ENCODE results near the gene SPARC.

The SPARC gene

DNA sequence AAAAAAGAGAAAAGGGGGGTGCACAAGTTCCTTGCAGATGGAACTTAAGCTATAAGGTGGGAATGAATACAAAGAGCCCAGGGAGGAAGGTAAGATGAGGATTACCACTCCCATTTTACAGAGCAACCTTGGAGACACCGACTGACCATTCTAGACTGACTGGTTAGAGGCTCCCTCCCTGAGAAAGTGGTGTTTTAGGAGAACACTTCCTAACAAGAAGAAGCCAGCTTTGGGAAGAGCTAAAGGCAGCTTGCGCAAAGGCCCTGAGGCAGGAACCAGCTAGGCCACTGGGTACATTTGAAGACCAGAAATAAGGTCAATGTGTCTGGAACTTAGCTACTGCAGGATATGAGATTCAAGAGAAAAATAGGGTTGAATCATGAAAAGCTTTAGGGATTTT is 38.6 kb downstream of the SPARC start:
- Histone ChIP-seq H3K36me3 (no peaks in the 10 kb centered on the region), H3K9ac (no peak overlapping the region), H3K4me1 (peaks cover 0 to 19% (median 3%) of the 10 kb centered on the region in 10 experiments; a peak in 8 of 20 replicates), H3K27ac (no peak overlapping the region), H3K4me2 (no peak overlapping the region), H4K20me1 (no peaks in the 10 kb centered on the region), H3K9me3 (replicated peaks in 1 of 11) (no peaks in the 10 kb centered on the region), H3K4me3 (no peak overlapping the region), H3K27me3 (no peaks in the 10 kb centered on the region)
- TF ChIP-seq Cebpa-rat (IDR thresholded peaks at IDR 0.05), result no peak

DNA sequence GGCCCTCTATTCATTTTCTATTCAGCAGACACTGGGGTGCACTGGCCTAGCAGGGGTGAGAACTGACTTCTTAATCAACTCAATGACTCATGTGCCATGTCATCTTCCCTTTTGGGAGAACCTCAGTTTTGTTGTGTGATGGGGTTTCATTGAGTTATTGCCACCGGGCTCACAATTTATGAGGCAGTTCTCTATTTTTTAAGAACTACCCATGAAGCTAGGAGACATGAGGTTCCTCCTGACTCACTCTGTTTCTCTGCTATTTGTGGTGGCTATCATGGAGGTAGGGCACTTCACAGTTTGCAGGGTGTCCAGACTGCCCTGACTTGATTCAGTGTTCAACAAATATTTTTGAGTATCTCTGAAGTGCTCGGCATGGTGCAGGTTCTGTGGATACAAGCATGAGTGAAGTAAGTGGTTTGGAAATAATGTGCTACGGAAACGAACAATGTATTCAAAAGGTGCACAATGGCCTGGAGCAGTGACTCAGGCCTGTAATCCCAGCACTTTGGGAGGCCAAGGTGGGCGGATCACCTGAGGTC is 39.3 kb downstream of the SPARC start:
- peaks cover 0 to 19% (median 5%) of the 10 kb centered on the region in 10 experiments; a peak in 8 of 20 replicates for H3K4me1 ChIP-seq
- peak overlapping the region in 4 of 11 experiments; percentile 5 to 69 (median 56); a peak in 7 of 22 replicates for H3K4me2 ChIP-seq
- H4K20me1 ChIP-seq, result no peaks in the 10 kb centered on the region
- TF ChIP-seq Cebpa-rat (IDR thresholded peaks at IDR 0.05), result no peak
- no peaks in the 10 kb centered on the region for H3K27me3 ChIP-seq
- no peak overlapping the region for H3K4me3 ChIP-seq
- no peaks in the 10 kb centered on the region for H3K36me3 ChIP-seq
- H3K27ac ChIP-seq, result peak overlapping the region in 1 of 11 experiments; percentile 30; a peak in 2 of 22 replicates
- H3K9me3 ChIP-seq (replicated peaks in 1 of 11), result no peaks in the 10 kb centered on the region
- H3K9ac ChIP-seq, result no peak overlapping the region

DNA sequence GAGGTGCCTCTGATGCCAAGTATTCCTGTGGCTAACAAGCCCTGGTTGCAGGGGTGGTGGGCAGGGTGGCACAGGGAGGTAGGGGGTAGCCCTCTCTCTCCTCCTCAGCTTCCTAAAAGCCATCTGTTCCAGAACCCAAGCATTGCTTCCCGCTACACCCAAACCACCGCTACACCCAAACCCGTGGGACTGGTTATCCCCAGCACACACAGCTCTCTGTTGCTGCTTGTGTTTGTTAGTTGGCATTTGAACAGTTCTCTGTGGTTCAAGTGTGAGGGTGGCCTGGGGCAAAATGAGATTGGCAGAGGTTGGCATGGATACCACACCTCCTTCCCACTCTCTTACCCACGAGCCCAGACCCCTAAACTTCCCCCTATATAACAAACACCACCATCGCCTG is 40.4 kb downstream of the SPARC start:
- TF ChIP-seq Cebpa-rat (IDR thresholded peaks at IDR 0.05), result no peak
- Histone ChIP-seq H3K9ac (no peak overlapping the region), H3K27ac (no peak overlapping the region), H3K36me3 (no peaks in the 10 kb centered on the region), H3K4me1 (peaks cover 0 to 27% (median 8%) of the 10 kb centered on the region in 10 experiments; a peak in 15 of 20 replicates), H3K27me3 (no peaks in the 10 kb centered on the region), H3K9me3 (replicated peaks in 1 of 11) (no peaks in the 10 kb centered on the region), H3K4me3 (no peak overlapping the region), H3K4me2 (peak overlapping the region in 3 of 11 experiments; percentile 54 to 69 (median 59); a peak in 5 of 22 replicates), H4K20me1 (no peaks in the 10 kb centered on the region)

DNA sequence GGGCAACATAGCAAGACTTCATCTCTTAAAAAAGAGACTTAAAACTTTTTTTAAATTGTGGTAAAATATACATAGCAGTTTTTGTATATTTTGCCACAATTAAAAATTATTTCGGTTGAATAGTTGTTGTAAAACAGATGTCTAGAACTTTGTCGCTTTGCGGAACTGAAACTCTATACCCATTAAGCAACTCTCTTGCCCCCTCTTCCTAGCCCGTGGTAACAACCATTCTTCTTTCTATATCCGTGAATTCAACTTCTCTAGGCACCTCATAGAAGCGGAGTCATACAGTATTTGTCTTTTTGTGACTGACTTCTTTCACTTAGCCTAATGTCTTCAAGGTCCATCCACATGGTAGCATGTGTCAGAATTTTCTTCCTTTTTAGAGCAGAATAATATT is 43.3 kb downstream of the SPARC start:
- Histone ChIP-seq H3K9ac (no peak overlapping the region), H3K4me3 (no peak overlapping the region), H4K20me1 (no peaks in the 10 kb centered on the region), H3K4me2 (no peak overlapping the region), H3K4me1 (peaks cover 13 to 40% (median 23%) of the 10 kb centered on the region in 10 experiments), H3K9me3 (replicated peaks in 1 of 11) (no peaks in the 10 kb centered on the region), H3K27me3 (no peaks in the 10 kb centered on the region), H3K36me3 (no peaks in the 10 kb centered on the region), H3K27ac (no peak overlapping the region)
- TF ChIP-seq Cebpa-rat (IDR thresholded peaks at IDR 0.05), result no peak

DNA sequence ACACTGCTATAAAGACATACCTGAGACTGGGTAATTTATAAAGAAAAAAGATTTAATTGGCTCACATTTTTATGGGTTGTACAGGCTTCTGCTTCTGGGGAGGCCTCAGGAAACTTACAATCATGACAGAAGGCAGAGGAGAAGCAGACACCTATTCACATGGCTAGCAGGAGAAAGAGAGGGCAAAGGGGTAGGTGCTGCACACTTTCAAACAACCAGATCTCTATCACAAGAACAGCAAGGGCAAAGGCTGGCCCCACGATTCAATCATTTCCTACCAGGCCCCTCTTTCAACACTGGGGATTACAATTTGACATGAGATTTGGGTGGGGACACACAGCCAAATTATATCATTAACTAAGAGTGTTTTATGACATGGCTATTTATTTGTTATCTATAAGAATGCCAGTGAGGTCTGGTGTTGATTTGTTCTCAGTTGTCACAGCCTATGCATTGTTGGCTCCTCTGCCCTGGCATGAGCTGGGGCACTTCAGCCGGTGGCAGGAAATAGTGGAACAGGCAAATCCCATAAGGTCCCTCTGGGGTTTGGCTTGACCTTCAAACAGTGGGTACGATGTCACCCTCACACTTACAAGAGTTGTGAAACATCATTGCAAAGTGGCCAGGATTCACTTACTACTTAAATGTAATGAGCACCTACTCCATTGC is 44.1 kb downstream of the SPARC start:
- no peak overlapping the region for H3K27ac ChIP-seq
- H4K20me1 ChIP-seq, result no peaks in the 10 kb centered on the region
- TF ChIP-seq Cebpa-rat (IDR thresholded peaks at IDR 0.05), result no peak
- H3K9me3 ChIP-seq (replicated peaks in 1 of 11), result no peaks in the 10 kb centered on the region
- H3K4me2 ChIP-seq, result no peak overlapping the region
- H3K4me1 ChIP-seq, result peaks cover 13 to 42% (median 23%) of the 10 kb centered on the region in 10 experiments
- no peaks in the 10 kb centered on the region for H3K36me3 ChIP-seq
- no peak overlapping the region for H3K4me3 ChIP-seq
- no peak overlapping the region for H3K9ac ChIP-seq
- H3K27me3 ChIP-seq, result no peaks in the 10 kb centered on the region

DNA sequence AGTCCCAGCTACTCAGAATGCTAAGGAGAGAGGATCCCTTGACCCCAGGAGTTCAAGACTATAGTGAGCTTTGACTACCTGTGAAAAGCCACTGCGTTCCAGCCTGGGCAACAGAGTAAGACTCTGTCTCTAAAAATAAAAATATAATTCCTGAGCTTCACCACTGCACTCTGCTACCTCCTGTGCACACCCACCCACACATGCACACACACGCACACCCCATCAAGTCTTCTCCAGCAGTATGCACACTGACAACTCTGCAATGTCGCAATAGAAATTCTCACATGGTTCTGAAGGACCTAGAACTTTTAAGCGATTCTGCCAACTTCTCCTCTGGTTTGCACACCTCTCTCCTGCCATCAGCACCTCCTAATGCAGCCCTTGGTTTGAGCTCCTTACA is 48.1 kb downstream of the SPARC start:
- Histone ChIP-seq H3K27me3 (no peaks in the 10 kb centered on the region), H3K9ac (no peak overlapping the region), H3K4me2 (no peak overlapping the region), H3K36me3 (no peaks in the 10 kb centered on the region), H3K4me3 (no peak overlapping the region), H3K9me3 (replicated peaks in 1 of 11) (no peaks in the 10 kb centered on the region), H3K27ac (no peak overlapping the region), H4K20me1 (no peaks in the 10 kb centered on the region), H3K4me1 (peaks cover 13 to 31% (median 20%) of the 10 kb centered on the region in 10 experiments)
- TF ChIP-seq Cebpa-rat (IDR thresholded peaks at IDR 0.05), result peak in 4 of 11 experiments; percentile 22 to 49 (median 27); a peak in 3 of 22 replicates

DNA sequence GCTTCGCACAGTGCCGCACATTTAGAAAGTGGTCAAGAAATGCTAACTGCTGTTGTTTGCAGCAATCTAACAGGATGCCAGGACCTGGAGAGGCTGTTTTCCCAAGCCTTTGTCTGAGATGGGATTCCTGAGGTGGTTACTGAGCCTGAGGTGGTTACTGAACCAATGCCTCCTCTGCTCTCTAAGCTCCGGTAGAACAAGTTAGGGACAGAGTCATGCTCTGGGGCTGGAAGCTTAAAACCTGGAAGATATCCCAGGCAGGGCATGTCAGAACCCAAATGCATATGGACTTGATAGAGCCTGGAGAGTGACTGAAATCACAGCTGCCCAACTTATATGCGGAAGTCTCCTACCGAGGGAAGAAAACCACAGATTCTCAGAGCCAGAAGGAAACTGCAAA is 49.0 kb downstream of the SPARC start:
- Histone ChIP-seq H3K27ac (no peak overlapping the region), H3K4me3 (no peak overlapping the region), H3K9ac (no peak overlapping the region), H3K9me3 (replicated peaks in 1 of 11) (no peaks in the 10 kb centered on the region), H3K36me3 (no peaks in the 10 kb centered on the region), H3K4me2 (peak overlapping the region in 2 of 11 experiments; percentile 25 to 35; a peak in 2 of 22 replicates), H4K20me1 (no peaks in the 10 kb centered on the region), H3K27me3 (no peaks in the 10 kb centered on the region), H3K4me1 (peaks cover 13 to 31% (median 20%) of the 10 kb centered on the region in 10 experiments)
- no peak for TF ChIP-seq Cebpa-rat (IDR thresholded peaks at IDR 0.05)

DNA sequence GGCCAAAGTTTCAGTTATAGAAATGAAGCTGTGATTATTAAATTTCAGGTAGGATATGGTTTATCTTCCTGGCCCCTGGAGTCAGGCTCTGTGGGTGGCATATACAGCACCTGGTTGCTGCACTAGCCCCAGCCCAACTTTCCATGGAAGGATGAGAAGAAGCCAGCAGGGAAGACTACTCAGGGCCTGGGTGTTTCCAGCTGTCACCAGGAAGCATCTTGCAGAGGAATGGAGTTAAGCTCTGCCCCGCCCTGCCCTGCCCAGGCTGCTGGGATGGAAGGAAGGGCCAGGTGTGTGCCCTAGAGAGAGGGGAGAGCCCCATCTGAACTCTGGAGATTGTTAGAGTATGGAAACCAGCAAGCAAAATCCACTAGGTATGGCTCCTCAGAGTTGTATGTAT is 52.8 kb downstream of the SPARC start:
- Histone ChIP-seq H3K9ac (no peak overlapping the region), H3K4me1 (peaks cover 0 to 8% (median 0%) of the 10 kb centered on the region in 10 experiments; a peak in 3 of 20 replicates), H3K36me3 (no peaks in the 10 kb centered on the region), H4K20me1 (no peaks in the 10 kb centered on the region), H3K27me3 (no peaks in the 10 kb centered on the region), H3K27ac (no peak overlapping the region), H3K4me3 (no peak overlapping the region), H3K4me2 (no peak overlapping the region), H3K9me3 (replicated peaks in 1 of 11) (no peaks in the 10 kb centered on the region)
- TF ChIP-seq Cebpa-rat (IDR thresholded peaks at IDR 0.05), result no peak

DNA sequence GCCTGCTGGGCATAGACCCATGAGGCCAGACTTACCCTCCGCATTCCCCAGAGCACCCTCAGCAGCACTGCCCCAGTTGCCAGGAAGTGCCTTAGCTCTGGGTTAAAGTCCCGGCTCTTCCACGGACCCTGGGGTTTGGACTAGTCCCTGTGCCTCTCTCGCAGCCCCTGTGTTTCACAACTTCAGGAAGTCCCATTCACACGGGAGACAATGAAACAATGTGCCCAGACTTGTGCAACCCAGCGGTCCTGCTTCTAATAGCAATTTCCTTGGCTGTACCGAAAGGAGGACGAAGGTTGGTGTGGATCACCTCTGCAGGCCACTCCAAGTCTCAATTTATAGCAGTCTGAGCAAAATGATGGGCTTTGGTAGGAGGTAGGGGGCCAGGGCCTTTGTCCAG is 53.8 kb downstream of the SPARC start:
- Histone ChIP-seq H3K4me1 (peaks cover 0 to 5% (median 0%) of the 10 kb centered on the region in 10 experiments; a peak in 3 of 20 replicates), H3K36me3 (no peaks in the 10 kb centered on the region), H3K4me3 (no peak overlapping the region), H3K4me2 (no peak overlapping the region), H3K9me3 (replicated peaks in 1 of 11) (no peaks in the 10 kb centered on the region), H3K27me3 (no peaks in the 10 kb centered on the region), H3K27ac (no peak overlapping the region), H4K20me1 (no peaks in the 10 kb centered on the region; a peak in 1 of 22 replicates), H3K9ac (no peak overlapping the region)
- TF ChIP-seq Cebpa-rat (IDR thresholded peaks at IDR 0.05), result no peak

DNA sequence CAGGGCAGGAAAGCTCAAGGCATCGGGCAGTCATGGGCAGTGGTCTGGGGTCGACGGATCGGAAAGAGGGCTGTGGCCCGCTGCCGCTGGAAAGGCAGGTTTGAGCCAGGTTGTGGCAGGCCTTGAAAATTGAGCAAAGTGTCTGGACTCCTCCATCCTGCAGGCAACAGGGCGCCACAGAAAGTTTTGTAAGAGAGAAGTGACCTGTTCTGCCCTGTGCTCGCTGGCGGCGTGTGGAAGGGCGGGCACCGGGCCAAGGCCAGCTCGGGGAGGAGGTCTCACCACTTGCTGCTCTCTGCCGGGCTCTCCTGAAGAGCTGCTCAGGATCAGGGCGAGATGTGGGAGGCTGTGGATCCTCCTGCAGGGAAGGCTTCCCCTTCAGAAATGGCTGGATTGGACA is 54.2 kb downstream of the SPARC start:
- no peaks in the 10 kb centered on the region; a peak in 1 of 22 replicates for H4K20me1 ChIP-seq
- H3K4me2 ChIP-seq, result no peak overlapping the region
- no peaks in the 10 kb centered on the region for H3K27me3 ChIP-seq
- no peaks in the 10 kb centered on the region for H3K36me3 ChIP-seq
- peaks cover 0 to under 1% (median 0%) of the 10 kb centered on the region in 10 experiments; a peak in 2 of 20 replicates for H3K4me1 ChIP-seq
- no peak for TF ChIP-seq Cebpa-rat (IDR thresholded peaks at IDR 0.05)
- no peak overlapping the region for H3K9ac ChIP-seq
- no peak overlapping the region for H3K4me3 ChIP-seq
- H3K27ac ChIP-seq, result no peak overlapping the region
- H3K9me3 ChIP-seq (replicated peaks in 1 of 11), result no peaks in the 10 kb centered on the region

All from BLaER1 treated with 17β-estradiol and CSF1 and Interleukin-3, amounts not matched to agents 10 nM and 100 nM (cell line).